Neutrophil (primary cell): ENCODE data around the gene SDK2.

Source experiments
- H3K27ac ChIP-seq: fragments of 200-600 bp; sonication (generic); 2 replicates; pipeline ENCODE4 v1.5.1; 2016; ENCODE audit warnings: mild to moderate bottlenecking, moderate library complexity
- H3K27me3 ChIP-seq: fragments of 200-600 bp; sonication (generic); 2 replicates; pipeline ENCODE4 v1.6.0; 2016; ENCODE audit warnings: mild to moderate bottlenecking
- H3K36me3 ChIP-seq: fragments of 200-600 bp; sonication (generic); 2 replicates; pipeline ENCODE4 v1.5.1; 2017
- H3K4me1 ChIP-seq, 2 experiments: fragments of 200-600 bp in 1 of 2; sonication (generic) in 1 of 2; 1 replicate in 1 of 2; 2 replicates in 1 of 2; pipeline versions ENCODE4 v1.5.1 to v1.6.1; 2013 to 2016; ENCODE audit warnings: low read depth in 1 of 2, low read length in 1 of 2, mild to moderate bottlenecking in 1 of 2, moderate library complexity in 1 of 2; ENCODE audit not compliant: control insufficient read depth in 1 of 2, insufficient read depth in 1 of 2
- H3K4me3 ChIP-seq, 2 experiments: fragments of 200-600 bp in 1 of 2; sonication (generic) in 1 of 2; 1 replicate in 1 of 2; 2 replicates in 1 of 2; pipeline ENCODE4 v1.5.1; 2013 to 2016; ENCODE audit warnings: low read depth in 1 of 2, low read length in 1 of 2, mild to moderate bottlenecking in 1 of 2, moderate library complexity in 1 of 2
- H3K9me3 ChIP-seq: fragments of 200-600 bp; sonication (generic); 2 replicates; pipeline ENCODE4 v1.5.1; 2016
- TF ChIP-seq, protein P1 (sequence below): fragments of 200-600 bp; sonication (generic); IDR thresholded peaks from 2 replicates; pipeline ENCODE4 v1.5.1; 2016; ENCODE audit warnings: antibody characterized with exemption

The SDK2 gene

DNA sequence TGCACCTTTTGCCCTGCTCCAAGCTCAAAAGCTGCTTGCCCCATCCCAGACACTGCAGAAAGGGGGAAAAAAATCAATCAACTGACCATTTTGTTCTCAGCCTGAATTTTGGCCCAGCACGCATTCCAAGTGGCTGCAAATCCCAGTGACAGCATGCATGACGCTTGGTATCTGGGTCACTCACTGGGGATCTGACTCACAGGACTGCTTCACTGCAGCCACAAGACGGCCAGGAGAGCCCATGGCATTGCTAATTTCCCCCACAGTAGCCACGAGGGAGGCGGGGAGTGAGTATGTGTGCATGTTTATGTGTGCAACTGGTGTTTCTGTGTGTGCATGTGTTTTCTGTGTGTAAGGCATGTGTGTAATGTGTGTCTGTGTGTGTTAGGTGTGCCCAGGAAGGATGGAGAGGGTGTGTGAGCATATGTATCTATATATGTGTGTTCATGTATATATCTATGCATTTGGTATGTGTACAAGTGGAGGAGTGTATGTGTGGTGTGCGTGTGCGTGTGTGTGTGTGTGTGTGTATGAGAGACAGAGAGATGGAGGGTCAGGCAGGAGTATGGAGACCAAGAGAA is 33.8 kb downstream of the SDK2 start:
- H3K4me3 ChIP-seq: no peak overlapping the region
- no peaks in the 10 kb centered on the region for H3K4me1 ChIP-seq
- TF ChIP-seq, protein P1, sequence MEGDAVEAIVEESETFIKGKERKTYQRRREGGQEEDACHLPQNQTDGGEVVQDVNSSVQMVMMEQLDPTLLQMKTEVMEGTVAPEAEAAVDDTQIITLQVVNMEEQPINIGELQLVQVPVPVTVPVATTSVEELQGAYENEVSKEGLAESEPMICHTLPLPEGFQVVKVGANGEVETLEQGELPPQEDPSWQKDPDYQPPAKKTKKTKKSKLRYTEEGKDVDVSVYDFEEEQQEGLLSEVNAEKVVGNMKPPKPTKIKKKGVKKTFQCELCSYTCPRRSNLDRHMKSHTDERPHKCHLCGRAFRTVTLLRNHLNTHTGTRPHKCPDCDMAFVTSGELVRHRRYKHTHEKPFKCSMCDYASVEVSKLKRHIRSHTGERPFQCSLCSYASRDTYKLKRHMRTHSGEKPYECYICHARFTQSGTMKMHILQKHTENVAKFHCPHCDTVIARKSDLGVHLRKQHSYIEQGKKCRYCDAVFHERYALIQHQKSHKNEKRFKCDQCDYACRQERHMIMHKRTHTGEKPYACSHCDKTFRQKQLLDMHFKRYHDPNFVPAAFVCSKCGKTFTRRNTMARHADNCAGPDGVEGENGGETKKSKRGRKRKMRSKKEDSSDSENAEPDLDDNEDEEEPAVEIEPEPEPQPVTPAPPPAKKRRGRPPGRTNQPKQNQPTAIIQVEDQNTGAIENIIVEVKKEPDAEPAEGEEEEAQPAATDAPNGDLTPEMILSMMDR: no peak
- H3K27me3 ChIP-seq: no peaks in the 10 kb centered on the region
- no peaks in the 10 kb centered on the region for H3K36me3 ChIP-seq
- no peaks in the 10 kb centered on the region for H3K9me3 ChIP-seq
- H3K27ac ChIP-seq: no peak overlapping the region

DNA sequence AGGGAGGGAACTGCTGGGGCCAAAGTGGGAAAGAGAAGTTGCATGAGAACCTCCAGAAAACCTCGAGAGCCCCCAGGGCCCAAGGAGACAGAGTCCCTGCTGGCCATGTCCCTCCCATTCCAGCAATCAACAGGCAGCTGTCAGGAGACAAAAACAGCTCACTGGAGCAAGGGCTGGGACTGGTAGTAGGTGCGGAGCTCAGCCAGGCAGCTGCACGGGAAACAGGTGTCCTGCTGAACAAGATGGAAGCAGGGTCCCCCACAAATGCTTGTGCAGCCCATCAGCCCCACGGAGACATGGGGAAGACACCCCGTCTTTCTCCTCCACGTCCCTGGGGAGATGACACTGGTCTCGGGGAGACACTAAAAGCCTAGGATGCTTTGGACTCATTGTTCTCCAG is 34.5 kb downstream of the SDK2 start:
- Histone ChIP-seq H3K27me3 (no peaks in the 10 kb centered on the region), H3K4me3 (no peak overlapping the region), H3K9me3 (no peaks in the 10 kb centered on the region), H3K36me3 (no peaks in the 10 kb centered on the region), H3K4me1 (no peaks in the 10 kb centered on the region), H3K27ac (no peak overlapping the region)
- TF ChIP-seq, protein P1: no peak

DNA sequence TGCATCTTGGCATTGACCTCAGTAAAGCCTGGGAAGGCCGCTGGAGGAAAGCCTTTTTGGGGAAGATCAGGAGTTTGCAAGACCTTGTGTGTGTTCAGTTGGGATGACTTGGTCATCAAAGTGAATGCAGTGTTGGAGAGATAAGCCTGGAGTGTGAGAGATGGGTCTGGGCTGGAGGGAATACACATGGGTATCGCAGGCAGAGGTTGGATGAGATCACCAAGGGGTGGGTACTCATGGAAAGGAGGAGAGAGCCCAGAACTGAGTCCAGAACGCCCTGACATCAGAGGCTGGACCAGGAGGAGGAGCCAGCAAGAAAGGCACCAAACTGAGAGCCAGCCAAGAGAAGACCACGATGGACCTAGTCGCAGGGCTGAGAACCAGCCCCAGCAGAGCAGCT is 35.2 kb downstream of the SDK2 start:
- no peaks in the 10 kb centered on the region for H3K36me3 ChIP-seq
- no peak overlapping the region for H3K4me3 ChIP-seq
- no peaks in the 10 kb centered on the region for H3K9me3 ChIP-seq
- TF ChIP-seq, protein P1: no peak
- no peaks in the 10 kb centered on the region for H3K27me3 ChIP-seq
- H3K27ac ChIP-seq: no peak overlapping the region
- no peaks in the 10 kb centered on the region for H3K4me1 ChIP-seq

DNA sequence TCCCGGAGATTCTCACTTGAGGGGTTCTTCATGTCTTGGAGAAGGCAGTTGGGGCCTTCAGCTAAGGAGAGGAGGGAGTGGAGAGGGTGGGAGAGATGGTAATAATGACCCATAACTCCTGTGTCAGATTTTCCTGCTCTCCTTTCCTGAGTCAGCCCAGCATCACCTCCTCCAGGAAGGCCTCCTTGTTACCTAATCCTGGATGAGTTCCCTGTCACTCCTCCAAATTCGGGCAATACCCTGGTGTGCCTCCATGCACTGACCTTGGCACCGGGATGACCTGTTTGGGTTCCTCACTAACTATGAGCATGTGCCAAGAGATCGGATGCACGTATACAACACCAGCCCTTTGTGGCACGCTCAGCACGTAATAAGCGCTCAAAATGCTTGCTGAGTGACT is 38.8 kb downstream of the SDK2 start:
- H3K27me3 ChIP-seq: no peaks in the 10 kb centered on the region
- no peaks in the 10 kb centered on the region for H3K9me3 ChIP-seq
- TF ChIP-seq, protein P1: no peak
- no peak overlapping the region for H3K4me3 ChIP-seq
- H3K4me1 ChIP-seq: no peaks in the 10 kb centered on the region
- no peaks in the 10 kb centered on the region for H3K36me3 ChIP-seq
- H3K27ac ChIP-seq: no peak overlapping the region

DNA sequence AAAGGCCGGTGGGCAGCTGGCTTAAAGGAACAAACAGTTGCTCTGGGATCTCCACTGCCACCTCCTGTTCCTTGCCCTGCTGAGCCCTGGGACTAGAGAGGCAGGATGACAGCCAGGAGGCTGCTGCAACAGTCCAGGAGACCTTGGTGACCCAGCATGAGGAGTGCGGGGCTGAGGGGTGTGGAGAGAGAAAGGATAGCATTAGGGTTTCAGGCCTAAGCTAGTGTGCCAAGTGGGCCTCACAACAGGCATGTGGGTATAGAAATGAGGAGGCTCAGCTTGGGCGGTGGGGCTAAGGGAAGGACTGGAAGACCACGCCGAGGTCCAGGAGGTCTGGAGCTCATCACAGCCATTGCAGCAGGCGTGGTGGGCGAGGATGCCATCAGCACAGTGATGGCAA is 39.8 kb downstream of the SDK2 start:
- no peaks in the 10 kb centered on the region for H3K4me1 ChIP-seq
- H3K36me3 ChIP-seq: no peaks in the 10 kb centered on the region
- no peak overlapping the region for H3K27ac ChIP-seq
- H3K27me3 ChIP-seq: no peaks in the 10 kb centered on the region
- H3K9me3 ChIP-seq: no peaks in the 10 kb centered on the region
- TF ChIP-seq, protein P1: no peak
- no peak overlapping the region for H3K4me3 ChIP-seq

DNA sequence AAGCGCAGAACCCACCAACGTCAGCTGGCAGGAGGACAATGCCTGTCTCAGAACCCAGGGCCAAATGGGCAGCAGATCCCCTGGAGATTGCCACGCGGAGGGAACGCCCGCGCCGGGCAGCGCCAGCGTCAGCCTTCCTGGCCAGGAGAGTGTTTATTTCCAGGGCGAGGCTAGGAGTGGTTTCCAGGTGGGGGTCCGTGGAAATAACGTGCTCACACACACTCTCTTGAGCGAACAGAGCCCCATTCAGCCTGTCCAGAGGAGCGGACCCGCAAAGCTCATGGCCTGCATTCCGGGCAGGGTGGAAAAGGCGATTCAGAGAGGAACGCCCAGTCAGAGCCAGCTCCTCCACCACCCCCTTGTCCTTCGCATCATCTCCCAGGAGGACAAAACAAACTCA is 40.3 kb downstream of the SDK2 start:
- H3K27me3 ChIP-seq: no peaks in the 10 kb centered on the region
- TF ChIP-seq, protein P1: no peak
- H3K27ac ChIP-seq: no peak overlapping the region
- H3K9me3 ChIP-seq: no peaks in the 10 kb centered on the region
- no peaks in the 10 kb centered on the region for H3K36me3 ChIP-seq
- no peaks in the 10 kb centered on the region for H3K4me1 ChIP-seq
- H3K4me3 ChIP-seq: no peak overlapping the region
